ENCODE measurements around the gene LHFPL2.
A peak's percentile ranks its signal among the peaks of the same experiment; 100 is the strongest.

The LHFPL2 gene

DNA sequence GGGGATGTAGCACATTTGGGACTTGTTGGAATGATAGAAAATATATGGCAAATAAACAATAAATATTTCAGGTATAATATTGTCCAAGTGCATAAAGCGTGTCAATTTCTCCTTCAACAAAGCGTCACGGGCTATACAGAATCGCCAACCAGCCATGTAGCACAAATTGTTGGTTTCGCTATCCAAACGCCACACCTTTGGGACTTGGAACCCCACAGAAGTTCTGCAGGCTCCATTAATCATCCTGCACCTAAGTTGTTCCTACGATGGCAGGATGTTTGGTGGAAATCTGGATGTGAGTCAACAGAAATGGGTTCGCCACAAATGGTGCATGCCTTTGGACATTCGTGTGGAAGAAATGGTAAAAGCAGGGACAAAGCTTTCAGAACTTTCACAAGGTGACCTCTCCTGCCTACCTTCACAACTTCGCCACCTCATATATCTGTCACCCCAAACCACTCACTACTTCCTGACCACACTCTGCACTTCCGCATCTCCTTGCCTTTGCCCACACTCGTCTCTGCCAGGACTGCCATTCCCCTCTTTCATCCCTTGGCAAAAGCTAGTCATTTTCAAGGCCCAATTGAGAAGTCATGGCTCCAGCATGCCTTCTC is 95.7 kb downstream of the LHFPL2 start:
- Histone ChIP-seq H3K9ac (ENCODE audit: low read depth in 1 of 2, low read length in 2 of 2) (no peak overlapping the region), H3K27ac (ENCODE audit: low read depth, low read length) (no peak overlapping the region), H3K4me1 (ENCODE audit: control insufficient read depth in 1 of 2, insufficient read depth in 2 of 2, low read length in 2 of 2) (peaks cover 3 to 4% of the 10 kb centered on the region in 2 donors)

DNA sequence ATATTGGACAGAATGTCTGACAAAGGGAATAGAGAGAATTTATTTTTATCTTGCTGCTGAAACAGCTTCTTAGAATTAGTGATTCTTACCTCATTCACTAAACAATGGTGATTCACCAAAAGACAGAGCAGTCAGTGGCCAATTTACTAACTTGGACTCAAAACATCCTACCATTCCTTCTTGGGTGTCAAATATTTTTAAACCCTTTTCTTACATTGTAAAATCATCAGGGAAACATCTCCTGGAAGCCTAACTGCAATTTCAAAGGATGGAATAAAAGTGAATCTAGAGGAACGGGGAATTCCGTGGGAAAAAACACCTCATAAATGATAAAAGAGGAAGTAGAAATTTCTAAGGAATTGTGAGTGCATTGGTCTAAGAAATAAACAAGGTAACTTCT is 97.7 kb downstream of the LHFPL2 start:
- H3K9me3 ChIP-seq (ENCODE audit: control insufficient read depth in 1 of 2, low read length in 2 of 2), result no peaks in the 10 kb centered on the region
- H3K27me3 ChIP-seq (ENCODE audit: control insufficient read depth in 1 of 2, insufficient read depth in 2 of 2, low read length in 2 of 2), result no peaks in the 10 kb centered on the region
- H3K36me3 ChIP-seq (ENCODE audit: control insufficient read depth in 1 of 2, insufficient read depth in 2 of 2, low read length in 2 of 2), result no peaks in the 10 kb centered on the region
- H3K4me1 ChIP-seq (ENCODE audit: control insufficient read depth in 1 of 2, insufficient read depth in 2 of 2, low read length in 2 of 2), result peaks cover 4 to 10% of the 10 kb centered on the region in 2 donors
- H3K9ac ChIP-seq (ENCODE audit: low read depth in 1 of 2, low read length in 2 of 2), result no peak overlapping the region
- H3K4me3 ChIP-seq (ENCODE audit: low read depth in 1 of 2, low read length in 2 of 2), result no peak overlapping the region
- no peak overlapping the region for H3K27ac ChIP-seq (ENCODE audit: low read depth, low read length)

More for the DNA sequence above, 95.7 kb downstream of the LHFPL2 start:
- Histone ChIP-seq H3K4me3 (ENCODE audit: low read depth in 1 of 2, low read length in 2 of 2) (no peak overlapping the region), H3K9me3 (ENCODE audit: control insufficient read depth in 1 of 2, low read length in 2 of 2) (no peaks in the 10 kb centered on the region), H3K36me3 (ENCODE audit: control insufficient read depth in 1 of 2, insufficient read depth in 2 of 2, low read length in 2 of 2) (no peaks in the 10 kb centered on the region), H3K27me3 (ENCODE audit: control insufficient read depth in 1 of 2, insufficient read depth in 2 of 2, low read length in 2 of 2) (no peaks in the 10 kb centered on the region)

DNA sequence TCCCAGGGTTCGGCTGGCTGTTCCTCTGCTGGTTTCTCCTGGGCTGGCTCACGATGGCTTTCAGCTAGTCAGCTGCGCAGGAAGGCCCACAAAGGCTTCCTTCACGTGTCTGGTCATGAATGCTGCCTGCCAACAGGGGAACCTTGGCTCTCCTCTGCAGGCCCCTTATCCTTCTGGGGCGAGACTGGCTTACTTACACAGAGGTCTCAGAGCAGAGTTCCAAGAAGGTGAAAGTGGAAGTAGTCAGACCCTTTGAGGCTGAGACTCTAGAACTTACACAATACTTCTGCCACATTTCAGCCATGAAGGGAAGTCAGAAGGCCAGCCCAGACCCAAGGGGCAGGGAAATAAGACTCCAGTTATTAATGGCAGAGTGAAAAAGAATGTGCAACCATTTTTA is 99.5 kb downstream of the LHFPL2 start:
- Histone ChIP-seq H3K36me3 (ENCODE audit: control insufficient read depth in 1 of 2, insufficient read depth in 2 of 2, low read length in 2 of 2) (no peaks in the 10 kb centered on the region), H3K9ac (ENCODE audit: low read depth in 1 of 2, low read length in 2 of 2) (no peak overlapping the region), H3K27ac (ENCODE audit: low read depth, low read length) (no peak overlapping the region), H3K4me1 (ENCODE audit: control insufficient read depth in 1 of 2, insufficient read depth in 2 of 2, low read length in 2 of 2) (peaks cover 4 to 13% of the 10 kb centered on the region in 2 donors), H3K27me3 (ENCODE audit: control insufficient read depth in 1 of 2, insufficient read depth in 2 of 2, low read length in 2 of 2) (no peaks in the 10 kb centered on the region), H3K9me3 (ENCODE audit: control insufficient read depth in 1 of 2, low read length in 2 of 2) (no peaks in the 10 kb centered on the region), H3K4me3 (ENCODE audit: low read depth in 1 of 2, low read length in 2 of 2) (no peak overlapping the region)

DNA sequence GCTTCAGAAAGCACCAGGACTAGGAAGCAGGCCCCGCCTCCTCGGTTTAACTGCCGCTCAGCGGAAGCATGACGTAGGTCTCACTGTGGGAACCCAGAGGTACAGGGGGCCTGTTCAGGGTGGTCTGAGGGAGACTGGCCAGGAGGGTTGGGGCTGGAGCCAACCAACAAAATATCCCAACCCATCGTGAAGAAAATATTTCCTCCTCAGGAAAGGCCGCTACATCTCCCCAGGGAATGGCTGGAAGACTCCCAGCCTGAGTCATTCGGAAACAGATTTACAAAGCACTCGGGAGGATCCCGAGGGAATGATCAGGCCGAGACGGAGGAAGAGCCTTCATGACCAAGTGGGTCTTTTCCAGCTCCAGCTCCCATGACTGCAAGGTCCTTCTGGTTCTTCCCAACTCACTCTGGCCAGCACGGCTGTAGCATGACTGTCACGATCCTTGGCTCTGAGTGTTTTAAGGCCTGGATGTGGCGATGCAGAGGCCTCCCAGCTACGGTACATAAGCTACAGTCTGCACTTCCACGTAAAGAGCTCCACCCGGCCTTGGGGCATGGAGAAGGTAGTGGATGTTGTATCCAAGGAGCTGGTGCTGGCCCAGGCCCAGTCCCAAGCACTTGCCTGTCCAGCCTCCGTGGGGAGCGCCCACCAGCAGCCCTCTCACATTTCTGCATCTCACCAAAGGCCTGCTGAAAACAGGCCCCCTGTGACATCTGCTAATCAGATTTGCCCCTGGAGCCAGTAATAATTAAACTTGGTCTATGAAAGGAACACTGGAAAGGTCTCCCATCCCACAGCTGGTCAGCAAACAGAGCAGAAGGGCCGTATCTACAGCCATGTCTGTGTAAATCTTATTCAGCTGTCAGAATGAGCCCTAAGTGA is 100.6 kb downstream of the LHFPL2 start:
- H3K4me3 ChIP-seq (ENCODE audit: low read depth in 1 of 2, low read length in 2 of 2), result no peak overlapping the region
- H3K27me3 ChIP-seq (ENCODE audit: control insufficient read depth in 1 of 2, insufficient read depth in 2 of 2, low read length in 2 of 2), result no peaks in the 10 kb centered on the region
- no peaks in the 10 kb centered on the region for H3K36me3 ChIP-seq (ENCODE audit: control insufficient read depth in 1 of 2, insufficient read depth in 2 of 2, low read length in 2 of 2)
- H3K9ac ChIP-seq (ENCODE audit: low read depth in 1 of 2, low read length in 2 of 2), result no peak overlapping the region
- H3K4me1 ChIP-seq (ENCODE audit: control insufficient read depth in 1 of 2, insufficient read depth in 2 of 2, low read length in 2 of 2), result peaks cover 4 to 13% of the 10 kb centered on the region in 2 donors
- H3K27ac ChIP-seq (ENCODE audit: low read depth, low read length), result peak overlapping the region; percentile 32
- no peaks in the 10 kb centered on the region for H3K9me3 ChIP-seq (ENCODE audit: control insufficient read depth in 1 of 2, low read length in 2 of 2)

DNA sequence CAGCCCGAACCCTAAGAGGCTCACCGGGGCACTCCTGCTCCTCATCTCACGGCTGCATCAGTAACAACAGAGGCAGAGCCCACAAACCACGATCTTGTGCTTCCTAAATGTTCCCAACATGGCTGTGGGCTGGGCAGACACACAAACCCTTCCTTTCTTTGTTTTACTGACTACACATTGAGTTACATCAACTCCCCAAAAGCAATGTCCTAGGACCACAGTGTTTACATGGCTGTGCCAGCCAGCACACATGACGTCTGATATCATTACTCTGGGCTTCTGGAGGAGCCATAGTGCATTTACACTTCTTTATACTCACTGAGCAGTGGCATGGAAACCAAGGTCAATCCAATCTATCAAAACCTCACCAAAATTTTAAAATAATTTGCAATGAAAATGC is 101.4 kb downstream of the LHFPL2 start:
- Histone ChIP-seq H3K9me3 (ENCODE audit: control insufficient read depth in 1 of 2, low read length in 2 of 2) (no peaks in the 10 kb centered on the region), H3K9ac (ENCODE audit: low read depth in 1 of 2, low read length in 2 of 2) (no peak overlapping the region), H3K27me3 (ENCODE audit: control insufficient read depth in 1 of 2, insufficient read depth in 2 of 2, low read length in 2 of 2) (no peaks in the 10 kb centered on the region), H3K27ac (ENCODE audit: low read depth, low read length) (peak overlapping the region; percentile 65), H3K4me3 (ENCODE audit: low read depth in 1 of 2, low read length in 2 of 2) (no peak overlapping the region), H3K36me3 (ENCODE audit: control insufficient read depth in 1 of 2, insufficient read depth in 2 of 2, low read length in 2 of 2) (no peaks in the 10 kb centered on the region), H3K4me1 (ENCODE audit: control insufficient read depth in 1 of 2, insufficient read depth in 2 of 2, low read length in 2 of 2) (peaks cover 4 to 13% of the 10 kb centered on the region in 2 donors)

DNA sequence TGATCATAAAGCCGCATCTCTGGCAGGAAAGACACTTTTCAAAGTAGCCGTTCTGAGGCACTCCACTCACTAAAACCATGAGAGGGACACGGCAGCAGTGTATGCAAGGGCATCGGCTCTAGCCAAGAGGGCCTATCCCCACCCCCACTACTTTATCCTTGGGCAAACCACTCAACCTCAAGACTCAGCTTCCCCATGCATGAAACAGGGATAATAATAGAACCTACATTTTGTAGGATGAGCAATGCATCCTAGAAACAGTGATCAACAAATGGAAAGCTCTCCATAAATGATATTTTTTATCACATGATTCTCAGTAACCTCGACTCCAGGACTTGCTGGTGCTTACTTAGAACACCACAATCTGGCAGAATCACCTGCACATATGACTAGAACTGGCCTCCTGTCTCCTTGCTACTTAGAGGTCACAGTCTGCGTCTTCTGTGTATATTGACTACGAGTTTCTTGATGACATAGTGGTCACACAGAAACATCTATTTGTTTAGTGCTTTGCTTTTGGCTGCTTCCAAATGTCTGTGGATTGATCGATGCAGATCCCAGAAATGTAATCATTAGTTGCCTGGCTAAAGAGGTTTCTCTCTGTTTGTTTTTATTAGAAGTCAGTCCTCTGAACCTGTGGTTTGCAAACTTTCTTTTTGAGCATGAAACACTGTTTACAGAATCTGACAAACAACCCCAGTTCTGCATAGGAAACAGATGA is 102.1 kb downstream of the LHFPL2 start:
- H3K27ac ChIP-seq (ENCODE audit: low read depth, low read length), result peak overlapping the region; percentile 65
- no peaks in the 10 kb centered on the region for H3K27me3 ChIP-seq (ENCODE audit: control insufficient read depth in 1 of 2, insufficient read depth in 2 of 2, low read length in 2 of 2)
- no peak overlapping the region for H3K4me3 ChIP-seq (ENCODE audit: low read depth in 1 of 2, low read length in 2 of 2)
- H3K36me3 ChIP-seq (ENCODE audit: control insufficient read depth in 1 of 2, insufficient read depth in 2 of 2, low read length in 2 of 2), result no peaks in the 10 kb centered on the region
- no peaks in the 10 kb centered on the region for H3K9me3 ChIP-seq (ENCODE audit: control insufficient read depth in 1 of 2, low read length in 2 of 2)
- H3K9ac ChIP-seq (ENCODE audit: low read depth in 1 of 2, low read length in 2 of 2), result no peak overlapping the region
- H3K4me1 ChIP-seq (ENCODE audit: control insufficient read depth in 1 of 2, insufficient read depth in 2 of 2, low read length in 2 of 2), result peaks cover 4 to 13% of the 10 kb centered on the region in 2 donors

DNA sequence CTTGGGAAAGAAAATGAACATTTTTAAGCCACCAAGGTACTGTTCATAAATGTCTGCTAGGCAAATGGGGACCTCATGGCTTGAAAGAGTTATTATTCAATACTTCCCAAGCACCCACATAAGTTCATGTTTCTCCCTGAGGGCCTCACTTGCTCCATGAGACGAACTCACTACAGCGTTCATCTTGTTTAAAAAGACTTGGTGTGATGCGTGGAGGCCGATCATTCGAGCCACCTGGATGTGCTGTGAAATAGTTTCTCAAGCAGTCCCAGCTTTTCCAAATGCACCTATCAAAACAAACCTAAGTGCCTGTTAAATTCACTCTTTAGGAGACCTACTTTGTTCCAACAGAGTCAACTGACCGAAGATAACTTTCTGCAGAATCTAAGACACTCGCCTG is 103.2 kb downstream of the LHFPL2 start:
- H3K9ac ChIP-seq (ENCODE audit: low read depth in 1 of 2, low read length in 2 of 2), result no peak overlapping the region
- H3K27ac ChIP-seq (ENCODE audit: low read depth, low read length), result no peak overlapping the region
- no peaks in the 10 kb centered on the region for H3K27me3 ChIP-seq (ENCODE audit: control insufficient read depth in 1 of 2, insufficient read depth in 2 of 2, low read length in 2 of 2)
- H3K9me3 ChIP-seq (ENCODE audit: control insufficient read depth in 1 of 2, low read length in 2 of 2), result no peaks in the 10 kb centered on the region
- no peak overlapping the region for H3K4me3 ChIP-seq (ENCODE audit: low read depth in 1 of 2, low read length in 2 of 2)
- H3K4me1 ChIP-seq (ENCODE audit: control insufficient read depth in 1 of 2, insufficient read depth in 2 of 2, low read length in 2 of 2), result peaks cover 4 to 13% of the 10 kb centered on the region in 2 donors
- H3K36me3 ChIP-seq (ENCODE audit: control insufficient read depth in 1 of 2, insufficient read depth in 2 of 2, low read length in 2 of 2), result no peaks in the 10 kb centered on the region

DNA sequence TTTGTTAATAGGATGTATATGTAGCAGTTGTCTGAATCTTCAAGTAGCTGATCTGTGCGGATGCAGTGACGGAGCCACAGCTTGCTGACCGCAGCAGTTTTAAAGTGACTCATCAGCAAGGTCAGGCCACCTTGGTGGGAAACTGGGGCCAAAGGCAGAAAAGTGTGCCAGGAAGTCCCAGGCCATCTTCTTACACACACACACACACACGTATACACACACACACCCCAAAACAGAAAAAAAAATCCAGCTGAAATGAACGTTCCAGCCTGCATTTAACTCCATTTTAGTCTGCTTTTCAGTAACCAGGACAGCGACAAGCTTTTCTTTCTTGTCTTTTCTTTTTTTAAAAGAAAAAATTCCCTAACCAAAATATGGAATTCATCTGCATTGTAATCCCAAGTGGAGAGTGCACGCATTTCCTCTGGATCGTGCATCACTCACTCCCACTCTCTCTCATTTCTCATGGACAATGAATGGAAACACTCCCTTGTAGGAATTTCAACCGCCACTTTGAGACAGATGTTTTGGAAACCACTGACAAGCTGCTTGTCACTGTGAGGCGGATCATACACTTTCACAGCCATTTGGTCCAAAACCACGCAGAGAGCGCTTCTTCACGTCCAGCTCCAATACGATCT is 103.9 kb downstream of the LHFPL2 start:
- Histone ChIP-seq H3K4me3 (ENCODE audit: low read depth in 1 of 2, low read length in 2 of 2) (no peak overlapping the region), H3K27me3 (ENCODE audit: control insufficient read depth in 1 of 2, insufficient read depth in 2 of 2, low read length in 2 of 2) (no peaks in the 10 kb centered on the region), H3K9me3 (ENCODE audit: control insufficient read depth in 1 of 2, low read length in 2 of 2) (no peaks in the 10 kb centered on the region), H3K4me1 (ENCODE audit: control insufficient read depth in 1 of 2, insufficient read depth in 2 of 2, low read length in 2 of 2) (peaks cover 4 to 13% of the 10 kb centered on the region in 2 donors), H3K36me3 (ENCODE audit: control insufficient read depth in 1 of 2, insufficient read depth in 2 of 2, low read length in 2 of 2) (no peaks in the 10 kb centered on the region), H3K9ac (ENCODE audit: low read depth in 1 of 2, low read length in 2 of 2) (no peak overlapping the region), H3K27ac (ENCODE audit: low read depth, low read length) (no peak overlapping the region)

DNA sequence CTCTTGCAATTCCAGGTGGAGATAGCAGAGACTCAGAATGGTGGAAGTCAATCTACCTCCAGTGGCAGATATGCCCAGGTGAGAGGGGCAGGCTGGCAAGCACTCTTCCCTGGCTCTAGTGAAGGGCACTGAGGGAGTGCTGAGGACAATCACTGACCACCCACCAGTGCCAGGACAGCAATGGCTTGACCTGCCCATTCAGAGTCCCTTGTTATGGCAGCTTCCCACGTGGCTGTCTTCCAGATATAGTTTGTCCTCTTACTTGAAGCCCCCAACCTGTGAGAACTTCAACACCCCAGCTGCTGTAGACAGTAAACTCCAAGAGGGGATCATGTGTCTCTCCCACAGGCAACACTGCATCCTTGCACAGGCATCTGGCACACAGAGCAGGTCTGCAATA is 104.7 kb downstream of the LHFPL2 start:
- no peak overlapping the region for H3K4me3 ChIP-seq (ENCODE audit: low read depth in 1 of 2, low read length in 2 of 2)
- no peak overlapping the region for H3K27ac ChIP-seq (ENCODE audit: low read depth, low read length)
- H3K36me3 ChIP-seq (ENCODE audit: control insufficient read depth in 1 of 2, insufficient read depth in 2 of 2, low read length in 2 of 2), result no peaks in the 10 kb centered on the region
- no peak overlapping the region for H3K9ac ChIP-seq (ENCODE audit: low read depth in 1 of 2, low read length in 2 of 2)
- no peaks in the 10 kb centered on the region for H3K9me3 ChIP-seq (ENCODE audit: control insufficient read depth in 1 of 2, low read length in 2 of 2)
- no peaks in the 10 kb centered on the region for H3K27me3 ChIP-seq (ENCODE audit: control insufficient read depth in 1 of 2, insufficient read depth in 2 of 2, low read length in 2 of 2)
- peaks cover 4 to 13% of the 10 kb centered on the region in 2 donors for H3K4me1 ChIP-seq (ENCODE audit: control insufficient read depth in 1 of 2, insufficient read depth in 2 of 2, low read length in 2 of 2)
